ENCODE measurements around the gene KCNN1.

The KCNN1 gene

DNA sequence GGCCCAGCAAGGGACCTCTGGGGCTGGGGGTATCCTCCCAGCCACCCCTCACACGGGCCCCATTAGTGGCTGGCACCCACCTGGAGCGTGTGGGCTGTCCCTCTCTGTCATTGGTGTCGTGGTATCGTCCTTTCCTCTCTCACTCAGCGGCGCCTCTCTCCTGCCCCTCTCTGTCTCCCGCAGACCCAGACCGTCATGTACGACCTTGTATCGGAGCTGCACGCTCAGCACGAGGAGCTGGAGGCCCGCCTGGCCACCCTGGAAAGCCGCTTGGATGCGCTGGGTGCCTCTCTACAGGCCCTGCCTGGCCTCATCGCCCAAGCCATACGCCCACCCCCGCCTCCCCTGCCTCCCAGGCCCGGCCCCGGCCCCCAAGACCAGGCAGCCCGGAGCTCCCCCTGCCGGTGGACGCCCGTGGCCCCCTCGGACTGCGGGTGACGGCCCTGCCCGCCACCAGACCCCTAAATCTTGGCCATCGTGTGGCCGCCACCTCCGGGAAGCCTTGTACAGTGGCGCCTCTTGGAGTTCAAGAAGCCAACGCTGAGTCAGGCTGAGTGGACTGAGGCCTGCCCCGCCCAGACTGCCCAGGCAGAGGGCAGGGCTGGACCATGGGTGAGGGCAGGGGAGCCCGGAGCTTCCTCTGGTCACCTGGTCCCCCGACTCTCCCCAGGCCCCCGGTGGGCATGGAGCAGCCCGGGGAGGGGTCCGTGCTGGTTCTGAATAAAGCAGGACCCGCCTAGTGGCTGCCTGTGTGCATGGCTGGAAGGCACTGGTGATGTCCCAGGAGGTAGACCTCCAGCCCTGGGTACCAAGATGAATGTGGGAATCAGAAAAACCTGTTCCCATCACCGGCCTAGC is 31.3 kb downstream of the KCNN1 start:
- DNase-seq (ENCODE audit: low read depth) = no peak
- TF ChIP-seq, protein P1, sequence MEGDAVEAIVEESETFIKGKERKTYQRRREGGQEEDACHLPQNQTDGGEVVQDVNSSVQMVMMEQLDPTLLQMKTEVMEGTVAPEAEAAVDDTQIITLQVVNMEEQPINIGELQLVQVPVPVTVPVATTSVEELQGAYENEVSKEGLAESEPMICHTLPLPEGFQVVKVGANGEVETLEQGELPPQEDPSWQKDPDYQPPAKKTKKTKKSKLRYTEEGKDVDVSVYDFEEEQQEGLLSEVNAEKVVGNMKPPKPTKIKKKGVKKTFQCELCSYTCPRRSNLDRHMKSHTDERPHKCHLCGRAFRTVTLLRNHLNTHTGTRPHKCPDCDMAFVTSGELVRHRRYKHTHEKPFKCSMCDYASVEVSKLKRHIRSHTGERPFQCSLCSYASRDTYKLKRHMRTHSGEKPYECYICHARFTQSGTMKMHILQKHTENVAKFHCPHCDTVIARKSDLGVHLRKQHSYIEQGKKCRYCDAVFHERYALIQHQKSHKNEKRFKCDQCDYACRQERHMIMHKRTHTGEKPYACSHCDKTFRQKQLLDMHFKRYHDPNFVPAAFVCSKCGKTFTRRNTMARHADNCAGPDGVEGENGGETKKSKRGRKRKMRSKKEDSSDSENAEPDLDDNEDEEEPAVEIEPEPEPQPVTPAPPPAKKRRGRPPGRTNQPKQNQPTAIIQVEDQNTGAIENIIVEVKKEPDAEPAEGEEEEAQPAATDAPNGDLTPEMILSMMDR (conservative IDR thresholded peaks at IDR 0.05; ENCODE audit: low read depth, low read length) = peak; percentile 24
- no peak overlapping the region for H3K4me3 ChIP-seq (ENCODE audit: low read depth, low read length)

DNA sequence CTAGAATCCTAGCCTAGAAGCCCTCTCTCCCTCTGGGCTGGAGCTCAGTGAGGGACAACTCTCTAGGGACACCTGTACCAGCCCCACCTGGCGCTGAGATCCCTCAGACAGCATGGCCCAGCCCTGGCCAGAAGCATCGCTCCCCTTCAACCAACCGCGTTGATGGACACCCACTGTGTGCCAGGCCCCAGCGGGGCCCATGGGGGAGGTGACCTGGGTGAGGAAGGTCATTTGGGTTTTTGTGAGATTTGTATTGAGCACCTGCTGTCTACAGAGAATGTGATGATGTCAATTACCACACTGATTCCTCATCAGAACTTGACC is 31.9 kb downstream of the KCNN1 start:
- no peak for DNase-seq (ENCODE audit: low read depth)
- no peak overlapping the region for H3K4me3 ChIP-seq (ENCODE audit: low read depth, low read length)
- TF ChIP-seq, protein P1 (conservative IDR thresholded peaks at IDR 0.05; ENCODE audit: low read depth, low read length) = no peak

DNA sequence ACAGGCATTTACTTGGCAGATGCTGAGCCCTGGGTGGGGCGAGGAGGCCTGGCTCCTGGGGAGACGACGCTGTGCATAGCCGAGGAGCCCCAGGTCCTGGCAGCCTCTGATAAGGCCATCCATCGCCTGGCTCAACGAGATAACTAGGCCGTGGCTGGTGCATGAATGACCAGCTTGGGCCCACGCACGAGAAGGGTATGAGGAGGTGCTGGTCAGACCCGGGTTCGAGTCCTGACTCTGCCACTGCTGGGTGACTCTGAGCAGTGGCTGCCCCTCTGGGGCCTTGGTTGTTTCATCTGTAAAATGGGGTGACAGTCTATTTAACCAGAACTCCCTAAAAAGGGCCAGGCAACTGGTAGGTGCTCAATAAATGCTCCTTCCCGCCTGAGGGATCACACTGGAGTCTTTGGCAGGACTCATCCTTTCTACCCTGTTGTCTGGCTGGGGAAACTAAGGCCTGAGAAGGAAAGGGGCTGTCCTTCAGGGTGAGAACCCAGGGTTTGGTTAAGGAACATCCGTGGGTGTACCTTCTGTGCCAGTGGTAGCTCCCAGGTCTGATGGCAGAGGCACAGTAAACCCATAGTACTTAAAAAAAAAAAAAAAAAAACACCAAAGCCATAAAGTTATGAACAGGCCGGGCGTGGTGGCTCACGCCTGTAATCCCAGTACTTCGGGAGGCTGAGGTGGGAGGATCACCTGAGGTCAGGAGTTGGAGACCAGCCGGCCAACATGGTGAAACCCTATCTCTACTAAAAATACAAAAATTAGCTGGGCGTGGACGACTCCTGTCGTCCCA is 33.0 kb downstream of the KCNN1 start:
- TF ChIP-seq, protein P1 (conservative IDR thresholded peaks at IDR 0.05; ENCODE audit: low read depth, low read length) = no peak
- no peak overlapping the region for H3K4me3 ChIP-seq (ENCODE audit: low read depth, low read length)
- DNase-seq (ENCODE audit: low read depth) = no peak

DNA sequence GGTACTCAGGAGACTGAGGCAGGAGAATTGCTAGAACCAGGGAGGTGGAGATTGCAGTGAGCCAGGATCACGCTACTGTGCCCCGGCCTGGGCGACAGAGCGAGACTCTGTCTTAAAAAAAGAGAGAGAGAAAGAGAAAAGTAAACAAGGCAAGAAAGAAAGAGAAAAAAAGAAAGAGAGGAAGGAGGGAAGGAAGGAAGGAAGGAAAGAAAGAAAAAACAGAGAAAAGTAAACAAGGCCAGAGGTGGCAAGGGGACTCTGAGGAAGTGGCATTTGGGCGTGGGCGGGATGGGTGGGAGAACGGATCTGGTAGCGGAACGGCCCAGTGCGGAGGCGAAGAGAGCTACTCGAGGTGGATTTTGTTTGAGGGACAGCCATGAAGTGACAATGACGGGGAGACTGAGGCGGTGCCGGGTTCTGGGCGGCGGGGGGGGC is 33.6 kb downstream of the KCNN1 start:
- DNase-seq (ENCODE audit: low read depth) = no peak
- TF ChIP-seq, protein P1 (conservative IDR thresholded peaks at IDR 0.05; ENCODE audit: low read depth, low read length) = no peak
- peak overlapping the region; percentile 70 for H3K4me3 ChIP-seq (ENCODE audit: low read depth, low read length)

DNA sequence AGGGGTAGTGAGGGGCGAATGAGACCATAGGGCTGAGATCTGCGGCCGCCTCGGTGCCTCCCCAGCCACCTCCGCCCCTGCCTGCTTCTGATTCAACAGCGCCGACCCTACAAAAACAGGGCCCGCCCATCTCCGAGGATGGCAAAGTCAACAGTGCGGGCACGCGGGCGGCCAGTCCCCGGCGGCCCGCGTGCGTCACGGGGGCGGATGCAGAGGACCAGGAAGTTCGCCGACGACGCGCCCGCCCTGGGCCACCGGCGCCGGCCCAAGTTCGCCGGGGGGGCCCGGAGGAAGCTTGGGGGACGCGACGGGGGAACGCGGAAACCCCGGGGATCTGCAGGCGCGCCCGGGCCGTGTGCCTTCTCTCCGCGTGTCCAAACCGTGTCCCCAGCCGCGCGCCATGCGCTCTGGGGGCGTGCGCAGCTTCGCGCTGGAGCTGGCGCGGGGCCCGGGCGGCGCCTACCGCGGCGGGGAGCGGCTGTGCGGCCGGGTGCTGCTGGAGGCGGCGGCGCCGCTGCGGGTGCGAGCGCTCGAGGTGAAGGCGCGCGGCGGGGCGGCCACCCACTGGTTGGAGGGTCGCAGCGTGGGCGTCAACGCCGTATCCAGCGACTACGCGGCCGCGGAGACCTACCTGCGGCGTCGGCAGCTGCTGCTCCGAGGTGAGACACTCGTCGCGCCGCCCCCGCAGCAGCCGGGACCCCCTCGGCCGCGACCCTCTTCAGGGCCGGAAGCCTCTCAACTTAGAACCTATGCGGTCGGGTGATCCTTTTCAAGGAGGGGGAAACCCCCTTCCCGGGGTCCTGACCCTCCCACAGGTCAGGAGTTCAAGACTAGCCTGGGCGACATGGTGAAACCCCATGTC is 34.2 kb downstream of the KCNN1 start:
- peak; percentile 59 for DNase-seq (ENCODE audit: low read depth)
- peak overlapping the region; percentile 70 for H3K4me3 ChIP-seq (ENCODE audit: low read depth, low read length)
- TF ChIP-seq, protein P1 (conservative IDR thresholded peaks at IDR 0.05; ENCODE audit: low read depth, low read length) = no peak

DNA sequence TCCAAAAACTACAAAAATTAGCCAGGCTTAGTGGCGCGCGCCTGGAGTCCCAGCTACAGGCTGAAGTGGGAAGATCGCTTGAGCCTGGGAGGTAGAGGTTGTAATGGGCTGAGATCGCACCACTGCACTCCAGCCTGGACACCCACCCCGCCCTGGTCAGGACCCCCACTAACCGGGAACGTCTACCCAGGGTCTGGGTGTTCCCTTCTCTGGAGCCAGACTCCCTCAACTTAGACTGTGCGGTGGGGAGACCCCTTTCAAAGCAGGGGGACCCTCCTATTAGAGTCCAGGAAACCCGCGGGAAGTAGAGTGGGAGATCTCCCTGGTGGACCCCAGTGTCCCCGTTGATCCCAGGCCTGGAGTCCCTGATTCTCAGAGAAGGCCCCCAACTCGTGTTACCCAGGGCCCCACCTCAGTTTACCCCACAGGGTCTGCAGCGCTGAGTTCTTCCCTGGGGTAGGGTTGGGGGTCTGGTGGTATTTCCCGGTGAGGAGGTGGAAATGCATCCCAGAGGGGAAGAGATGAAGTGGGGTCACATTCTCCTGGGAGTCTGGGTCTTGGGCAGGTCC is 35.0 kb downstream of the KCNN1 start:
- DNase-seq (ENCODE audit: low read depth) = peak; percentile 36
- H3K4me3 ChIP-seq (ENCODE audit: low read depth, low read length) = peak overlapping the region; percentile 70
- TF ChIP-seq, protein P1 (conservative IDR thresholded peaks at IDR 0.05; ENCODE audit: low read depth, low read length) = no peak
